HG03571 (cell line): ENCODE measurements around the gene IMPG2.
"Not testable (repeated sequence)": the region's sequence is repeated elsewhere in the genome, so short reads cannot be mapped to it uniquely, and the experiment has no call there.

Experiments
- ATAC-seq: cut with Tn5 transposase; IDR thresholded peaks from one replicate; pipeline ENCODE4 v1.9.1; 2021; ENCODE audit not compliant: unreplicated experiment

The IMPG2 gene

GRCh38 chr3:101320475-101320874 lies at the start of gene IMPG2:
TSS of gene IMPG2 (minus strand) at chr3:101320575. CDS start at chr3:101320372, 203 bp downstream.
- no peak for ATAC-seq

- no peak for ATAC-seq
Observed at GRCh38 chr3:101362406-101362805, 42.0 kb upstream of the IMPG2 start.

- no peak for ATAC-seq
Observed at GRCh38 chr3:101351829-101352228, 31.5 kb upstream of the IMPG2 start.

GRCh38 chr3:101340591-101340990 lies 20.2 kb upstream of the IMPG2 start:
- ATAC-seq: no peak

- no peak for ATAC-seq
Observed at GRCh38 chr3:101333883-101334282, 13.5 kb upstream of the IMPG2 start.

- ATAC-seq: no peak
Observed at GRCh38 chr3:101329016-101329673, 8.8 kb upstream of the IMPG2 start.

- ATAC-seq: no peak
Observed at GRCh38 chr3:101325393-101326134, 5.2 kb upstream of the IMPG2 start.

GRCh38 chr3:101319531-101319930 lies 844 bp downstream of the IMPG2 start:
- no peak for ATAC-seq

GRCh38 chr3:101312545-101312944 lies 7.8 kb downstream of the IMPG2 start:
- ATAC-seq: no peak

GRCh38 chr3:101311676-101312075 lies 8.7 kb downstream of the IMPG2 start:
- ATAC-seq: no peak

GRCh38 chr3:101310978-101311375 lies 9.4 kb downstream of the IMPG2 start:
- no peak for ATAC-seq

GRCh38 chr3:101308147-101308772 lies 12.1 kb downstream of the IMPG2 start:
- ATAC-seq: not testable (repeated sequence)

GRCh38 chr3:101303836-101304235 lies 16.5 kb downstream of the IMPG2 start:
- ATAC-seq: no peak

- no peak for ATAC-seq
Observed at GRCh38 chr3:101303089-101303731, 17.2 kb downstream of the IMPG2 start.

- no peak for ATAC-seq
Observed at GRCh38 chr3:101300073-101300472, 20.3 kb downstream of the IMPG2 start.

- ATAC-seq: no peak
Observed at GRCh38 chr3:101292027-101292426, 28.3 kb downstream of the IMPG2 start.

GRCh38 chr3:101288294-101288693 lies 32.1 kb downstream of the IMPG2 start:
- no peak for ATAC-seq

GRCh38 chr3:101284757-101285156 lies 35.6 kb downstream of the IMPG2 start:
- ATAC-seq: no peak

- no peak for ATAC-seq
Observed at GRCh38 chr3:101281521-101282030, 38.8 kb downstream of the IMPG2 start.

- no peak for ATAC-seq
Observed at GRCh38 chr3:101279765-101280385, 40.5 kb downstream of the IMPG2 start.

GRCh38 chr3:101279162-101279561 lies 41.2 kb downstream of the IMPG2 start:
- no peak for ATAC-seq
